Dendritic cell treated with granulocyte-macrophage colony-stimulating factor and Interleukin-4, amounts not matched to agents 40 ng/mL and 50 ng/mL, for 4 days (primary cell): Measurements from ENCODE around the gene LRPAP1.
A peak's percentile ranks its signal among the peaks of the same experiment; 100 is the strongest.
"Not testable (repeated sequence)": the region's sequence is repeated elsewhere in the genome, so short reads cannot be mapped to it uniquely, and the experiment has no call there.

Source experiments
- H3K27ac Mint-ChIP-seq: one replicate; pipeline ENCODE4 v1.8.0; 2022; ENCODE audit warnings: mild to moderate bottlenecking, mixed read lengths
- H3K27me3 Mint-ChIP-seq: one replicate; pipeline ENCODE4 v1.8.0; 2022; ENCODE audit warnings: mild to moderate bottlenecking, mixed read lengths
- H3K36me3 Mint-ChIP-seq: one replicate; pipeline ENCODE4 v1.8.0; 2022; ENCODE audit warnings: low read depth, mixed read lengths
- H3K4me1 Mint-ChIP-seq: one replicate; pipeline ENCODE4 v1.8.0; 2022; ENCODE audit warnings: low read depth, mixed read lengths
- H3K4me3 Mint-ChIP-seq: one replicate; pipeline ENCODE4 v1.8.0; 2022; ENCODE audit warnings: mild to moderate bottlenecking, moderate library complexity, mixed read lengths
- H3K9me3 Mint-ChIP-seq: one replicate; pipeline ENCODE4 v1.8.0; 2022; ENCODE audit warnings: mixed read lengths
- intact Hi-C: fragments of 100-400 bp; cut with micrococcal nuclease; formaldehyde crosslinking; loops from one replicate; pipeline ENCODE4 v1.15.0; 2022

LRPAP1 gene

DNA sequence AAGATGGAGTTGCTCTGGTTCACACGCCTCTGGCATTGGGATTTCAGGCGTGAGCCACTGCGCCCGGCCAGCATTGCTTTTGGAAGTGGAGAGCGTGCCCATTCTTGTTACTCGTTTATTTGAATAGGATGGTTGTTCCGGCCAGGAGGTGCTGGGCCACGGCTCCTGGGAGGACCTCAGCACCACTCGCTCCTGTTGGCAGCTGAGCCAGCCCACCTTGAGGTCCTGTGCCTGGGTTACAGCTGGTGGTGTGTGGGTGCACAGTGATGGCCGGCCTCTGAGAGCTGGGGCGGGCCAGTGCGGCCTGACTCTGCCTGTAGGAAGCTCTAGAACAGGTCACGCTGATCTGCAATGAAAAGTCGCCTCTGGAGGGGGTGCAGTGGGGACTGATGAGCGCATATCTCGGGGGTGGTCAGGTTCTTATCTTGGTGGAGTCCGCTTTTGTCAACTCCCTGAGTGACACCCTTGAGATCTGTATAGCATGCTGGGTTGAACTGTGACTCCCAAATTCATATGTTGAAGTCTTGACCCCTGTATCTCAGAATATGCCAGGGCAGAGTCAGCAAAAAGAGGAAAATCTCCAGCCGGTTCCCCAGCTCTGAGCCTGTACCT is 23.3 kb upstream of the LRPAP1 start:
- H3K4me3 Mint-ChIP-seq, H3K9me3 Mint-ChIP-seq: not testable (repeated sequence)
- H3K27ac Mint-ChIP-seq: peak overlapping the region; percentile 35

DNA sequence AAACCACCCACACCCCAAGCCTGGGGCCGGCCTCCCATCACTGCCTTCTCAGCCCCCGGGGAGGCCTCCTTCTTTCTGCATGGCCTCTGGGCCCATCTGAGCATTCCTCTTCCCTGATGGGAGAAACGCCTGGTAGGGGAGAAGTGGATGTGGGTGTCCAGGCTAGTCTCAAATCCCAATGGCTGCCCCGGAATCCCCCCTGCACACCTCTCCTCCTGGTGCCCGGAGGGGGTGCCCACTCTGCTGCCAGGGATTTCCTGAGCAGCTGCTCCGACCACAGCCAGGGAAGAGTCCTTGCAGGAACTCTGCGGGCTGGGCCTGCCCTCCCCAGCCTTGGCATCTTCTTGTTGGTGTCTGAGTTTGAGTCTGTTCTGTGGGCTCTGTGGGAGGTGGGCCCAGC is 19.1 kb upstream of the LRPAP1 start:
- intact Hi-C loops, H3K36me3 Mint-ChIP-seq, H3K4me3 Mint-ChIP-seq, H3K27me3 Mint-ChIP-seq, H3K27ac Mint-ChIP-seq, H3K9me3 Mint-ChIP-seq: not testable (repeated sequence)
- H3K4me1 Mint-ChIP-seq: peaks cover 21% of the 10 kb centered on the region

More for the DNA sequence above, 23.3 kb upstream of the LRPAP1 start:
- H3K36me3 Mint-ChIP-seq, intact Hi-C loops, H3K27me3 Mint-ChIP-seq: not testable (repeated sequence)
- H3K4me1 Mint-ChIP-seq: peaks cover 46% of the 10 kb centered on the region

DNA sequence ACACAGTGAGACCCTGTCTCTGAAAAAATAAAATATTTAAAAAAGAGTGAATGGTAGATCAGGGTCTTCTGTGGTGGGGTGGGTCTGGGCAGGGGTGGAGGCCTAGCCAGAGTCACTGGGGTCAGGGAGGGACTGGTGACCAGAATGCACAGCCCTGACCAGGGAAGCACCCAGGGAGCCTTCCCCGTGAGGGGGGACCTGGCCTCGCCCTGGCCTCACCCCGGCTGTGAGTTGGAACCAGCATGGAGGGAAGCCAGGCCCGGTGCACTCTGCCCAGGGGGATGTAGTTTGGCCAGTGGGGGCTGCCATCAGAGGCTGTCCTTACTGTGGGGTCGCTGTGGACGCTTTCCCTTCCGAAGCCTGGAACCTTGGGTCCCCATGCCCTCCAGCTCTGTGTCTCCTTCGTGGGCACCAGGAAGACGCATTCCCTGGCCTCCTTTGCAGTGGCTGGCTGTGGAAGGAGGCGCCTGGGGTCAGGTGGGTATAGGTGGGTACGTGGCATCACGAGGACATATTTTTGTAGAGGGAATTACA is 18.6 kb upstream of the LRPAP1 start:
- peaks cover 16% of the 10 kb centered on the region for H3K4me1 Mint-ChIP-seq
- H3K27ac Mint-ChIP-seq, H3K36me3 Mint-ChIP-seq, H3K9me3 Mint-ChIP-seq, intact Hi-C loops, H3K4me3 Mint-ChIP-seq, H3K27me3 Mint-ChIP-seq: not testable (repeated sequence)

DNA sequence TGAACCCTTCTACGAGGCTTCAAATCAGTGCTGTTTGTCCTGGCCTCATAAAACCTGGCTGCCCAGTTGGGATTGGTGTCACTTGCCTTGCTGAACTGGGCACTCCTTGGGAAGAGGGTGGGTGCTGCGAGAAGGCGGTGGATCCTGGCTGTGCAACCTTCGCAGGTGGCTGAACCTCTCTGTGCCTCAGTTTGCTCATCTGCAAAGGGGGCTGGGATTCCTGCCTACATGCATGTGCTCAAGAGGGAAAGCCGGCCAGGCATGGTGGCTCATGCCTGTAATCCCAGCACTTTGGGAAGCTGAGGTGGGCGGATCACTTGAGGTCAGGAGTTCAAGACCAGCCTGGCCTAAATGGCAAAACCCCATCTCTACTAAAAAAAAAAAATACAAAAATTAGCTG is 17.8 kb upstream of the LRPAP1 start:
- H3K9me3 Mint-ChIP-seq, H3K4me3 Mint-ChIP-seq, H3K4me1 Mint-ChIP-seq, H3K27ac Mint-ChIP-seq, intact Hi-C loops, H3K36me3 Mint-ChIP-seq, H3K27me3 Mint-ChIP-seq: not testable (repeated sequence)

DNA sequence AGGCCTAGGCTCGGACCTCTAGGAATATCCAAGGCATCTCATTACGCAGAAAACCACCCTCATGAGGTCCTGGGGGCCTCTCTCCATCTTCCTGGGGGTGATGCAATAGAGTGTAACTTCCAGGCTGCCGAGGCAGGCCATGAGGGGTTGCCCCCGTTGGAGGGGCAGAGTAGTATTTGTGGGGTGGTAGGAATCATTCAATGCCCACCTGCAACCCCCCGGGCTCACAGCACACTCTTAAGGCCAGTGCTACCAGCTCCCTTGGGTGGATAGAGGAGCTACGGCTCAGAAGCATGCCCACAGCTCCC is 17.4 kb upstream of the LRPAP1 start:
- H3K36me3 Mint-ChIP-seq, H3K4me3 Mint-ChIP-seq, H3K27ac Mint-ChIP-seq, H3K9me3 Mint-ChIP-seq, H3K4me1 Mint-ChIP-seq, H3K27me3 Mint-ChIP-seq, intact Hi-C loops: not testable (repeated sequence)

DNA sequence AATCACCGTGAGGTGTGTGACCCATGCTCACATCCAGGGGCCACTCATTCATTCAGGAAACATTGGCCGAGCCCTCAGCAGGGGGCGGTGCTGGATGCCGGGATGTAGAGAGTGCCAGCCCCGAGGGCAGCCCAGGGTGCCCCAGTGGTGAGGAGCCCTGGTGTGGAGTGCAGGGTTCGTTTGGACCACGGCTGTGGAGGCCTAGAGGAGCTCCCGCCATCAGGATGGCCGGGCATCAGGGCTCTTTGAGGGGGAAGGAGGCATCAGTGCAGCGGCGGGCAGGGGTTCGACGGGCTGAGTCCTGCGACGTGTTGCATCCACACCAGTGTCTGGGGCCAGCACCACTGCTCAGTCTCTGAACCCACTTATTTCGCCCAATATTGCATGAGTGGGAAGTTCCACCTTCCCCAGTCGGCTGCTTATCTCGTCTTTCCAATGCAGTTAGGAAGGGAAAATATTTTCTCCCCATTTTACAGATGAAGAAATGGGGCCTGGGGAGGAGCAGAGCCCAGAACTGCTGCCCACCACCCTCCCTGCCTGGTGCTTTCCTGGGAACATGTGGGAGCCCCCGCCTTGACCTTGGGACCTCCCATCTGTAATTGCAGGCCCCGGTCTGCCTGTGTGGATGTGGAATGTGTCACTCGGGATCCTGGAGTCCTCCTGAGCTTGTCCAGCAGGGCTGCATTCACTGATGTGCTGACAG is 16.9 kb upstream of the LRPAP1 start:
- H3K27ac Mint-ChIP-seq, intact Hi-C loops, H3K4me3 Mint-ChIP-seq, H3K27me3 Mint-ChIP-seq, H3K4me1 Mint-ChIP-seq, H3K9me3 Mint-ChIP-seq, H3K36me3 Mint-ChIP-seq: not testable (repeated sequence)

DNA sequence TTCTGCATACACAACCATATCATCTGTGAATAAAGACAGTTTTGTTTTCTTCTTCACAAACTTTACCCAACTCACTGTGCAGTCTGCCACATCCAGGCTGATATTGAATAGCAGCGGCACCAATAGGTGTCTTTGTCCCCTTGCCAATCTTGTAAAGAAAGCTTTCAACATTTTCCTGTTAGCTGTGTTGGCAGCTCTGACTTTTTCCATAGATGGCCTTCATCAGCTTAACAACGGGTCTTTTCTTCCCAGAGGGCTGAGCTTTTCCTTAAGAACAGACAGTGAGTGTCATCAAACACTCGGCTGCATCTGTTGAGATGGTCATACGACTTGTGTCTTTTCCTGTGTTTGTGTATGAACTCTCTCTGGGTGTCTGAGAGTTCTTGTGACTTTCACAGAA is 14.5 kb upstream of the LRPAP1 start:
- intact Hi-C loops, H3K27ac Mint-ChIP-seq, H3K4me1 Mint-ChIP-seq, H3K4me3 Mint-ChIP-seq, H3K36me3 Mint-ChIP-seq, H3K9me3 Mint-ChIP-seq, H3K27me3 Mint-ChIP-seq: not testable (repeated sequence)

DNA sequence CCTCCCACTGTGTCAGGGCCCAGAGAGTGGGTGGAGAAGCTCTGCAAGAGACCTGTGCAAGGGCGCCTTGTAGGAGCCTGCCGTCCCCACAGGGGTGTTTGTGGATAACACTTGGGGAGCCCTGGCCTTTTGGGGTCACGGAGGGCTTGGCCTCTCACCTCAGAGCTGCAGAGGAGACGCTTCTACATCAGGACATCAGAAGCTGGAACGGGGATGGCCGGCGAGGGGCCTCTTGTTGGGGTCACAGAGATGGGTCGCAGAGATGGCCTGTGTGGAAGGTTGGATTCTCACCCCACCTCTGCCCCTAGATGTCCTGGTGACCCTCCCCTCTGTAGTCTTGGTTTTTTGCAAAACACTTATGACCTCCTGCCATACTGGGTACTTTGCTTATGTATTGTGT is 13.1 kb upstream of the LRPAP1 start:
- H3K27ac Mint-ChIP-seq, intact Hi-C loops: not testable (repeated sequence)

DNA sequence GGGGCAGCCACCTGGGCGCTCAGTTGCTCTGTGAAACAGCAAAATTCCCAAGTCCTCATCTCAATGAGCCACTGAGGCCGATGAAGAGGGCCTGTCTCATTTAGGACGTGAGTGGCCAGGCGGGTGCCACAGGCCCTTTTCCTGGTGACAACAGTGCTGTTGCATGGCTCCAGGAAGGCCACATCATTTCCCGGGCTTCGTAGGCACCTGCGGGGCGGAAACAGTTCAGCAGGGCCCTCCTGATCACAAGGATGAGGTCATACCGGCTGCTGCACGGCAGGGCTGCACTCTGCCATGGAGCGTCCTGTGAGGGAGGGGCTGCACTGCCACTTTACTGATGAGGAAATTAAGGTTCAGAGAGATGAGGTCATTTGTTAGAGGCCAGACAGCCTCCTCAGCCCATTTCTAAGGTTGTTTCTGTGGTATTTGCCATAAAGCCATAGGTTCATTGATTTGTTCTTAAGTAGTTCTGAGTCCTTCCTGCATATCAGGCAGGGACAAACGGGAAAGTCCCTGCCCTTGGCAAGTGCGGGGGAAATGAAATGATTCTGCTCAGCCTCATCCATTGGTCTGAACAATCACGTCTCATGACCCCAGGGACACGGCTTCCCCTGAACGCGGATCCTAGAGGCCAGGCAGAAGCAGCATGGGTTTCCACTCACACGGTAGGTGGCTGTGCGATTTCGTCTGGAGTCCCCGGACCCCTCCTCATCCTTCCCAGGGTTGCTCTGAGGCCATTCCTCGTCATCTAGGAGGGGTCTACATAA is 12.2 kb upstream of the LRPAP1 start:
- H3K27me3 Mint-ChIP-seq, H3K9me3 Mint-ChIP-seq, H3K27ac Mint-ChIP-seq, H3K36me3 Mint-ChIP-seq, H3K4me3 Mint-ChIP-seq, H3K4me1 Mint-ChIP-seq, intact Hi-C loops: not testable (repeated sequence)

More for the DNA sequence above, 13.1 kb upstream of the LRPAP1 start:
- H3K36me3 Mint-ChIP-seq, H3K4me1 Mint-ChIP-seq, H3K9me3 Mint-ChIP-seq, H3K27me3 Mint-ChIP-seq, H3K4me3 Mint-ChIP-seq: not testable (repeated sequence)

DNA sequence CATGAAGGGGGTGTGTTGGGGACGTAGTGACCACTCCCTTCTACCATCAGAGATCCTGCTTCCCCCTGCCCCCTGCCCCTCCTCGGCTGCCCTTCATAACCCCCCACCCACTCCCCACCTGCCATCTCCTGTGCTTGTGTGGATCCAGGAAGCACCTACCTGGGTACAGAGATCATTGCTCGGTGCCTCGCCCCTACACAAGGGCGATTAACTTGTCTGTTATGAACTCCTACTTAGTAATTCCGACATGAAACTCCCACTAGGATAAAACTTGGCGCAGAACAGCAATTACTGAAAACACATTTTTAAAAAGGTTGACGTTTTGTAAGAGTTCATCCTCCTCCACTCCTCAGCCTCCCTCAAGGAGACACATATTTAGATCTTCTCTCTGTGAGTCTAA is 11.2 kb upstream of the LRPAP1 start:
- H3K4me3 Mint-ChIP-seq, H3K27me3 Mint-ChIP-seq, H3K36me3 Mint-ChIP-seq, intact Hi-C loops, H3K4me1 Mint-ChIP-seq, H3K9me3 Mint-ChIP-seq, H3K27ac Mint-ChIP-seq: not testable (repeated sequence)

DNA sequence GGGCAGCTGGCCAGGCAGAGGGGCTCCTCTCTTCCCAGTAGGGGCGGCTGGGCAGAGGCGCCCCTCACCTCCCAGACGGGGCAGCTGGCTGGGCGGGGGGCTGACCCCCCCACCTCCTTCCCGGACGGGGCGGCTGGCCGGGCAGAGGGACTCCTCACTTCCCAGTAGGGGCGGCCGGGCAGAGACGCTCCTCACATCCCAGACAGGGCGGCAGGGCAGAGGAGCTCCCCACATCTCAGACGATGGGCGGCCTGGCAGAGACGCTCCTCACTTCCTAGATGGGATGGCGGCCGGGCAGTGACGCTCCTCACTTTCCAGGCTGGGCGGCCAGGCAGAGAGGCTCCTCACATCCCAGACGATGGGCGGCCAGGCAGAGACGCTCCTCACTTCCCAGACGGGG is 6.7 kb upstream of the LRPAP1 start:
- intact Hi-C loops, H3K9me3 Mint-ChIP-seq, H3K27ac Mint-ChIP-seq, H3K4me1 Mint-ChIP-seq, H3K4me3 Mint-ChIP-seq, H3K36me3 Mint-ChIP-seq: not testable (repeated sequence)
- peaks cover 22% of the 10 kb centered on the region for H3K27me3 Mint-ChIP-seq

DNA sequence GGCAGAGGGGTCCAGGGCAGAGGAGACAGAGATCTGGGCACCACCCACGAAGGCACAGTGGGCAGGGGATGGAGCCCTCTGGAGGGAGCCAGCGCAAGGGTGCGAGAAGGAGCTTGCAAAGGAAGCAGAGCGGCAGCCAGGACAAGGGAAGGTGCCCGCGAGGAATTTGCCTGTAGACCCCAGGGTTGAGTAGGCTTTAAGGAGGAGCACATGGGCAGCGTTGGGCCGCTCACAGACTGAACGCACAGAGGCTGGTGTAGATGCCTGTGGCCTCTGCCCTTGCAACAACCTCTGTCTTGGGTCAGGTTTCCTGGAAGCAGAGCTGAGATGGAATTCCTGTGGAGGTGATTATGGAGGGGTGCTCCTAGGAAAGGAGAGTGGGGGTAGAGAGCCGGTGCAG is 3.6 kb upstream of the LRPAP1 start:
- H3K4me1 Mint-ChIP-seq: peaks cover 16% of the 10 kb centered on the region
- intact Hi-C loops, H3K4me3 Mint-ChIP-seq, H3K27ac Mint-ChIP-seq, H3K9me3 Mint-ChIP-seq: not testable (repeated sequence)
- peaks cover 15% of the 10 kb centered on the region for H3K36me3 Mint-ChIP-seq
- H3K27me3 Mint-ChIP-seq: peaks cover 32% of the 10 kb centered on the region

DNA sequence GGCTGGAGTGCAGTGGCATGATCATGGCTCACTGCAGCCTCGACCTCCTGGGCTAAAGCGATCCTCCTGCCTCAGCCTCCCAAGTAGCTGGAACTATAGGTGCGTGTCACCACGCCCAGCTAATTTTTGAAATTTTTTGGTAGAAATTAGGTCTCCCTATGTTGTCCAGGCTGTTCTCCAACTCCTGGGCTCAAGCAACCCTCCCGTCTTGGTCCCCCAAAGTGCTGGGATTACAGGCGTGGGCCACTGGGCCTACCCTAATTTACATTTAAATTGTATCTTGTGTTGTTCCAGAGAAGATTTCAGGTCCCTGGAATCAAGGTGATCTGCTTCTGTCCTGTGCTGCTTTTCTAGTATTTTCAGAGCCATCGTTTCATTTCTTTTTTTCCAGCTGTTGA is 1.2 kb upstream of the LRPAP1 start:
- H3K36me3 Mint-ChIP-seq: peaks cover 38% of the 10 kb centered on the region
- intact Hi-C loops: loop anchor here (5.0 kb wide), 1 partner anchor 424 kb away; no protein-coding TSS in a partner anchor
- H3K4me3 Mint-ChIP-seq: no peak overlapping the region
- peaks cover 40% of the 10 kb centered on the region for H3K4me1 Mint-ChIP-seq
- peaks cover 28% of the 10 kb centered on the region for H3K27me3 Mint-ChIP-seq
- H3K27ac Mint-ChIP-seq: no peak overlapping the region
- no peaks in the 10 kb centered on the region for H3K9me3 Mint-ChIP-seq

DNA sequence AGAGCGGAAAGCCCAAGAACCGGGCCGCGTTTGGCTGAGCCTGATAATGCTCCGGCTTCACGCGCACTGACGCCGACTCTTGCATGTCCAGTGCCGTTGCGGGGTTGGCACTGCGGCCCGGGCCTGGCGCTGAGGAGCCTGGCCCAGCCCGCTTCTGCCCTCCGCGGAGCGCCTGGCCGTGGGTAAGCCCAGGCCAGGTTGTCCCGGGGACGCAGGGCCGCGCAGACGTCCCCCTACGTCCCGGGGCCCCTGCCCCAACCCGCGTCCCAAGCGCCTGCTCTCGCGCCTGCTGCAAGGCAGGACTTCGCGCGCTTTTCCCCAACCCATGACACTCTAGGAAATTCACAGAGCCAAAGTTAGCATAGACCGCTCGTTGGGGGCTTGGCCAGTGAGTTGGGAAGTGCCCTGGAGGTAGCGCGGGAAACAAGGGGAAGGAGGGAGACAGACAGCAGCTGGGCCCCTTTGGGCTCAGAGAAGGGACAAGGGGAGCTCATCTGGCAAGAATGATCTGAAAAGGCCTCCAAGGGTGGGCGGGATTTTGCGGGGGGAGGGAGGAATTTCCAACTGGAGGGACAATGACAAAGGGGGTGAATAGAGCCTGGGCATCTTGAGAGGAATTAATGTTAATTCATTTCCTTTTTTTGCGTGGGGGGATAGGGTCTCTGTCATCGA is 665 bp upstream of the LRPAP1 start:
- intact Hi-C loops: loop anchor here (5.0 kb wide), 1 partner anchor 424 kb away; no protein-coding TSS in a partner anchor
- no peak overlapping the region for H3K27ac Mint-ChIP-seq
- H3K9me3 Mint-ChIP-seq: no peaks in the 10 kb centered on the region
- peaks cover 43% of the 10 kb centered on the region for H3K36me3 Mint-ChIP-seq
- peaks cover 28% of the 10 kb centered on the region for H3K27me3 Mint-ChIP-seq
- H3K4me1 Mint-ChIP-seq: peaks cover 45% of the 10 kb centered on the region
- H3K4me3 Mint-ChIP-seq: peak overlapping the region; percentile 100
